Calu3 (cell line): ENCODE data around the gene ATG7. TPM values are rescaled to one million over a fixed set of nuclear protein-coding genes. Genes with fewer than 3 reads are reported as not detected.
"Not testable (repeated sequence)": the region's sequence is repeated elsewhere in the genome, so short reads cannot be mapped to it uniquely, and the experiment has no call there.

Source experiments
- BruUV-seq: library from RNA; stranded (reverse); fragments of 400-500 nt; replicated peaks from 2 replicates; lab custom pipeline; 2021; lab: Mats Ljungman, UMichigan
- CTCF ChIA-PET: fragments of 300-600 bp; sonication (Branson Sonifier 250); formaldehyde crosslinking; loops from one replicate; lab custom pipeline; 2022; ENCODE audit warnings: antibody characterized with exemption; lab: Charles Lee
- DNase-seq: peaks from one replicate; pipeline ENCODE4 v3.0.0; 2022
- H3K27ac Mint-ChIP-seq: one replicate; pipeline ENCODE4 v1.8.0; 2022; ENCODE audit warnings: mixed read lengths; ENCODE audit not compliant: unreplicated experiment
- H3K27me3 Mint-ChIP-seq: one replicate; pipeline ENCODE4 v1.8.0; 2022; ENCODE audit warnings: mixed read lengths; ENCODE audit not compliant: unreplicated experiment
- H3K36me3 Mint-ChIP-seq: one replicate; pipeline ENCODE4 v1.8.0; 2022; ENCODE audit warnings: mild to moderate bottlenecking, moderate library complexity, mixed read lengths; ENCODE audit not compliant: insufficient read depth, unreplicated experiment
- H3K4me1 Mint-ChIP-seq: one replicate; pipeline ENCODE4 v1.8.0; 2022; ENCODE audit warnings: mild to moderate bottlenecking, low read depth, mixed read lengths; ENCODE audit not compliant: unreplicated experiment
- H3K4me3 Mint-ChIP-seq: one replicate; pipeline ENCODE4 v1.8.0; 2022; ENCODE audit warnings: mild to moderate bottlenecking, low read depth, moderate library complexity, mixed read lengths; ENCODE audit not compliant: unreplicated experiment
- H3K9me3 Mint-ChIP-seq: one replicate; pipeline ENCODE4 v1.8.0; 2022; ENCODE audit warnings: low read depth, mixed read lengths; ENCODE audit not compliant: unreplicated experiment
- CTCF ChIP-seq: fragments of 200-600 bp; IDR thresholded peaks from one replicate; pipeline ENCODE4 v1.8.0; 2022; ENCODE audit warnings: antibody characterized with exemption; ENCODE audit not compliant: unreplicated experiment
- intact Hi-C: fragments of 100-400 bp; cut with micrococcal nuclease; formaldehyde crosslinking; loops from one replicate; pipeline ENCODE4 v1.10.0; 2022; ENCODE audit not compliant: unreplicated experiment
- total RNA-seq: library from RNA; stranded (reverse); gene quantifications from 2 replicates; pipeline ENCODE4 v1.2.3, GENCODE V29; 2022

Gene ATG7
- total RNA-seq, 1 experiment from 2014 or later: 37.3 TPM

DNA sequence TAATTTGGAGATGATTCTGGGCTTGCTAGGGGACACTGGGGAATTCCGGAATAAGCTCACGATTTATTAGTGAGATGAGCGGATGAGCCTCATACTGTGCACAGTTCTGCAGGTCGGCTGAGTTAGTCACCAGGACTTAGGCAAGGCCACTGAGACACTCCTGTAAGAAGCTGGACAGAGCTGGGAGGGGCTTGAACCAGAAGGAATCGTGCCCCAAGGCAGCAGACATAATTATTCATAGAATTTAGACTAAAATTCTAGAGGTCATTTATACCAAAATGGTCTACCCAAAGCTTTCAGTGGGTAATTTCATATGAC, 250.2 kb downstream of the ATG7 start:
- CTCF ChIA-PET: no interaction called here
- peaks cover 3% of the 10 kb centered on the region for H3K36me3 Mint-ChIP-seq
- no TSS peak for BruUV-seq
- H3K27ac Mint-ChIP-seq: no peak overlapping the region
- no peaks in the 10 kb centered on the region for H3K4me1 Mint-ChIP-seq
- no peak for DNase-seq
- no peak for TF ChIP-seq CTCF
- no peak overlapping the region for H3K4me3 Mint-ChIP-seq
- H3K9me3 Mint-ChIP-seq: no peaks in the 10 kb centered on the region
- intact Hi-C loops: no loop called here
- no peaks in the 10 kb centered on the region for H3K27me3 Mint-ChIP-seq

DNA sequence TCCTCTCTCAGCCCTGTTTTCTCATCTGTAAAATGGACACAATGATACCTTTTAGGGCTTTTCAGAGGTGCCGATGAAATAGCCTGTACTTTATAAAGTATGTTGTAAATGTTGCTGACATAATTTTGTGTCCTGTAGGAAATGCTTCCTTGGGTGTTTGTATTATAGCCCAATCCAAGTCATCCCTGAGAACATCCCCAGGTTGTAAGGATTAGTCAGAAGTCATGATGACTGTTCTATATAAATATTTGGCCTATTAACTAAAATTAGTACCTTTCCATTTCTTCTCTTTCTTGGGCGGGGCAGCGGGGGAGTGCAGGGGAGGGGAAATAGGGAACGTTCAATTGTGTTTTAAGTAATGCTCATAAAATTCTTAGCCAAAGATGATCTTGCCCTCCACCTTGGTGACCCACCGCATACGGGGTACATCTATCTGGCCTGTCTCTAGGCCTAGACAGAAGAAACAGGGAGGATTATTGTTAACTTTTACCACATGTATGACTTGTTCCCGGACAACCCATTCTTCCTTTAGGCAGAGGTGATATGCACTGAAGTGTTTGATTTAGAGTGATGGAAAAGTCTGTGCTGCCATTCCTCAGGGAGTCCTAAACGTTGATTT, 250.9 kb downstream of the ATG7 start:
- Mint-ChIP-seq H3K27ac (no peak overlapping the region), H3K36me3 (no peaks in the 10 kb centered on the region), H3K27me3 (no peaks in the 10 kb centered on the region), H3K9me3 (no peaks in the 10 kb centered on the region), H3K4me1 (no peaks in the 10 kb centered on the region), H3K4me3 (no peak overlapping the region)
- no TSS peak for BruUV-seq
- CTCF ChIA-PET: no interaction called here
- no peak for DNase-seq
- intact Hi-C loops: no loop called here
- TF ChIP-seq CTCF: no peak

GRCh38 chr3:11523572-11524101, 251.4 kb downstream of the ATG7 start:
- no peak overlapping the region for H3K4me3 Mint-ChIP-seq
- intact Hi-C loops: no loop called here
- no TSS peak for BruUV-seq
- H3K27ac Mint-ChIP-seq: no peak overlapping the region
- no peak for TF ChIP-seq CTCF
- no peaks in the 10 kb centered on the region for H3K4me1 Mint-ChIP-seq
- H3K27me3 Mint-ChIP-seq: no peaks in the 10 kb centered on the region
- CTCF ChIA-PET: no interaction called here
- no peak for DNase-seq
- no peaks in the 10 kb centered on the region for H3K9me3 Mint-ChIP-seq
- H3K36me3 Mint-ChIP-seq: no peaks in the 10 kb centered on the region

DNA sequence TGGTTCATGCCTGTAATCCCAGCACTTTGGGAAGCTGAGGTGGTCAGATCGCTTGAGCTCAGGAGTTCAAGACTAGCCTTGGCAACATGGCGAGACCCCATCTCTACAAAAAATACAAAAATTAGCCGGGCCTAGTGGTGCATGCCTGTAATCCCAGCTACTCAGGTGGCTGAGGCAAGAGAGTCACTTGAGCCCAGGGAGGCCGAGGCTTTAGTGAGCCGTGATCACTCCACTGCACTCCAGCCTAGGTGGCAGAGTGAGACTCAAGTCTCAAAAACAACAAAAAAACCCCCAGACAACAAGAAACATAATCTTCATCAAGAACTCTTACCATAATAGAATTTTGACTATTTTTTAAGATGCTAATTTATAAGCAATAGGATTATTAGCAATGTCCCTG, 253.9 kb downstream of the ATG7 start:
- H3K4me1 Mint-ChIP-seq, intact Hi-C loops, H3K27me3 Mint-ChIP-seq, DNase-seq, H3K9me3 Mint-ChIP-seq, H3K36me3 Mint-ChIP-seq, BruUV-seq, H3K27ac Mint-ChIP-seq, H3K4me3 Mint-ChIP-seq, CTCF ChIA-PET: not testable (repeated sequence)

DNA sequence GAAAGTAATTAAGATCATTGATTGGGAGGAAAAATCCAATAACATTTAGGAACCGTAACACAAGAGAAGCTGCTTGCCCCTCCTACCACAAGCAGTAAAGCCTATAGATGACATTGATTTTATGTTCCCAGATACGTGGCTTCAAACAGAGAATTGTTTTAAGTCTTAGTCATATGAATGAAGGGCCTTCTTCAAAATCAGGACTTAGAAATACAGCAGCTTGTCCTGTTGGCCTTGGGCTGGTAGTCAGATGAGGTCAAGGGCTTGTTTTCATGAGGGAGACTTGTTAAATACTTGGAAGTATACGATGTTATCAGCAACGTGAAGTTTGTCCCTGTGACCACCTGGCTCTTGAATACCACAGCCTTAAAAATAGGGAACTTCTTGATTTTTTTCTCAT, 257.1 kb downstream of the ATG7 start:
- no peak for DNase-seq
- Mint-ChIP-seq H3K4me3 (no peak overlapping the region), H3K9me3 (no peaks in the 10 kb centered on the region), H3K27ac (no peak overlapping the region), H3K27me3 (no peaks in the 10 kb centered on the region), H3K4me1 (no peaks in the 10 kb centered on the region), H3K36me3 (no peaks in the 10 kb centered on the region)
- intact Hi-C loops: no loop called here
- no peak for TF ChIP-seq CTCF
- CTCF ChIA-PET: no interaction called here
- no TSS peak for BruUV-seq
